ENCODE measurements around the gene MEI4. TPM values are rescaled to one million over a fixed set of nuclear protein-coding genes. Genes with fewer than 3 reads are reported as not detected.

The MEI4 gene
- total RNA-seq: 0.23 TPM in 1 of 2 replicates, not detected in the other

GRCh38 chr6:77652739-77653138, at the start of gene MEI4:
MEI4 (plus strand) TSS chr6:77653039; CDS start chr6:77690672, 37,633 bp downstream.

Other genes with a start within 250 kb of the MEI4 start
- 1.3 and 1.4 TPM in 2 replicates for gene HTR1B, start 189.5 kb upstream of the MEI4 start, total RNA-seq

Data from hair follicular keratinocyte (primary cell).